Endothelial cell of umbilical vein (primary cell): ENCODE results near the gene AMPH. TPM values are rescaled to one million over a fixed set of nuclear protein-coding genes. Genes with fewer than 3 reads are reported as not detected.

ENCODE experiments used
- BruUV-seq: library from RNA; stranded (reverse); fragments of 400-500 nt; replicated peaks from 2 replicates; lab custom pipeline; 2021; lab: Mats Ljungman, UMichigan
- CTCF ChIA-PET: fragments of 300-600, 350-600 bp; sonication (Branson Sonifier 250); formaldehyde crosslinking; loops from one replicate; lab custom pipeline; 2021; ENCODE audit warnings: antibody characterized with exemption, inconsistent platforms; lab: Charles Lee
- POLR2A ChIA-PET: fragments of 300-600, 350-600 bp; sonication (Branson Sonifier 250); formaldehyde crosslinking; loops from one replicate; lab custom pipeline; 2021; ENCODE audit warnings: antibody characterized with exemption, inconsistent platforms; lab: Charles Lee
- DNase-seq: peaks from one replicate; pipeline ENCODE4 v3.0.0-alpha.2; 2011; ENCODE audit warnings: low read depth, low spot score
- FAIRE-seq: peaks from 2 replicates; lab custom pipeline; 2011; peaks lifted over from hg19 to GRCh38; lab: Jason Lieb, UNC
- H2AFZ ChIP-seq: 2 replicates; pipeline ENCODE4 v1.6.0; 2012; ENCODE audit warnings: low read depth, low read length, control low read depth, inconsistent platforms
- H3K27ac ChIP-seq: 2 replicates; pipeline ENCODE4 v1.5.1; 2011; ENCODE audit warnings: low read depth, mild to moderate bottlenecking, control low read depth, low read length, moderate library complexity; ENCODE audit not compliant: insufficient read depth
- H3K27me3 ChIP-seq, 2 experiments: 2 replicates each; pipeline versions ENCODE4 v1.6.0 to v1.6.1; 2011; ENCODE audit warnings: low read length in 2 of 2, mixed read lengths in 1 of 2; ENCODE audit not compliant: control insufficient read depth in 2 of 2, insufficient read depth in 2 of 2
- H3K36me3 ChIP-seq, 2 experiments: 2 replicates in 1 of 2; 3 replicates in 1 of 2; pipeline ENCODE4 v1.5.1; 2011; ENCODE audit warnings: low read length in 2 of 2, mild to moderate bottlenecking in 1 of 2, moderate library complexity in 1 of 2; ENCODE audit not compliant: control insufficient read depth in 2 of 2, insufficient read depth in 2 of 2; ENCODE audit errors: extremely low read depth in 1 of 2
- H3K4me1 ChIP-seq: 3 replicates; pipeline ENCODE4 v1.5.1; 2011; ENCODE audit warnings: mild to moderate bottlenecking, low read length; ENCODE audit not compliant: control insufficient read depth, insufficient read depth; ENCODE audit errors: extremely low read depth
- H3K4me2 ChIP-seq: 2 replicates; pipeline ENCODE4 v1.6.1; 2011; ENCODE audit warnings: low read length, control low read depth, mixed read lengths; ENCODE audit not compliant: insufficient read depth
- H3K4me3 ChIP-seq, 3 experiments: fragments of 200-600 bp in 1 of 3; sonication (generic), shearing (Covaris generic) in 1 of 3; replicated peaks in 1 of 3; 2 replicates each; pipeline ENCODE4 v1.5.1; 2011 to 2016; ENCODE audit warnings: control low read depth in 3 of 3, low read length in 3 of 3, mild to moderate bottlenecking in 2 of 3, inconsistent platforms in 1 of 3, low read depth in 1 of 3, moderate library complexity in 1 of 3; ENCODE audit not compliant: insufficient read depth in 1 of 3
- H3K79me2 ChIP-seq: 2 replicates; pipeline ENCODE4 v1.6.0; 2012; ENCODE audit warnings: low read length, inconsistent platforms; ENCODE audit not compliant: control insufficient read depth, insufficient read depth
- H3K9ac ChIP-seq: replicated peaks from 2 replicates; pipeline ENCODE3; 2011; ENCODE audit warnings: low read length, control low read depth; ENCODE audit not compliant: insufficient read depth; ENCODE audit errors: extremely low read depth
- H3K9me1 ChIP-seq: replicated peaks from 3 replicates; pipeline ENCODE4 v1.6.0; 2011; ENCODE audit warnings: mild to moderate bottlenecking, low read length; ENCODE audit not compliant: control insufficient read depth, insufficient read depth; ENCODE audit errors: extremely low read depth
- H3K9me3 ChIP-seq: replicated peaks from 2 replicates; pipeline ENCODE4 v1.5.1; 2012; ENCODE audit warnings: low read length, inconsistent platforms; ENCODE audit not compliant: control insufficient read depth, insufficient read depth
- H4K20me1 ChIP-seq: replicated peaks from 2 replicates; pipeline ENCODE3; 2011; ENCODE audit warnings: mild to moderate bottlenecking, low read length; ENCODE audit not compliant: control insufficient read depth, insufficient read depth; ENCODE audit errors: extremely low read depth
- EZH2 ChIP-seq: IDR thresholded peaks from 2 replicates; pipeline ENCODE4 v1.6.1; 2012; ENCODE audit warnings: borderline replicate concordance, low read depth, mild to moderate bottlenecking, moderate library complexity, low read length, inconsistent platforms; ENCODE audit not compliant: severe bottlenecking
- FOS ChIP-seq: IDR thresholded peaks from 2 replicates; pipeline ENCODE4 v1.6.1; 2011; ENCODE audit warnings: mild to moderate bottlenecking, low read length, moderate library complexity, borderline replicate concordance; ENCODE audit not compliant: insufficient read depth
- MYC ChIP-seq: IDR thresholded peaks from one replicate; pipeline ENCODE4 v1.6.1; 2011; ENCODE audit warnings: mild to moderate bottlenecking, low read depth, low read length
- POLR2A ChIP-seq: IDR thresholded peaks from 2 replicates; pipeline ENCODE4 v1.6.1; 2012; ENCODE audit warnings: low read depth, mild to moderate bottlenecking, control low read depth, low read length
- dilution Hi-C: fragments of 300-500 bp; cut with MboI; formaldehyde crosslinking; loops from one replicate; pipeline ENCODE4 v1.15.0; 2019; ENCODE audit warnings: low sequenced_read_pairs; ENCODE audit not compliant: extremely low pct_ligation_motif_present
- intact Hi-C: fragments of 100-400 bp; cut with micrococcal nuclease; formaldehyde crosslinking; loops from one replicate; pipeline ENCODE4 v1.10.0; 2022
- polyA plus RNA-seq, 4 experiments: library from polyadenylated mRNA; depleted of rRNA in 3 of 4; stranded (reverse) in 3 of 4; unstranded in 1 of 4; fragments of >200 nt; gene quantifications; 2 replicates each; pipeline versions ENCODE4 v1.2.1 to v1.2.3, GENCODE V29; 2011 to 2012; ENCODE audit warnings: missing spikeins in 1 of 4
- total RNA-seq: library from RNA; stranded (reverse); gene quantifications from 2 replicates; pipeline ENCODE4 v1.2.3, GENCODE V29; 2021
- TF ChIP-seq, protein P1 (sequence below), 2 donors: IDR thresholded peaks; 1 replicate in 1 of 2; 2 replicates in 1 of 2; pipeline ENCODE4 v1.5.1; 2011; ENCODE audit warnings: low read length in 2 of 2, mild to moderate bottlenecking in 2 of 2, moderate library complexity in 2 of 2, control low read depth in 1 of 2, inconsistent platforms in 1 of 2, low read depth in 1 of 2; ENCODE audit not compliant: insufficient read depth in 1 of 2; ENCODE audit errors: extremely low read depth in 1 of 2

AMPH gene
- total and polyA plus RNA-seq, 2 donors (not counting 3 experiments of a cell fraction or from before 2014, with no cell fraction given), result 5.2 to 9.2 TPM

DNA sequence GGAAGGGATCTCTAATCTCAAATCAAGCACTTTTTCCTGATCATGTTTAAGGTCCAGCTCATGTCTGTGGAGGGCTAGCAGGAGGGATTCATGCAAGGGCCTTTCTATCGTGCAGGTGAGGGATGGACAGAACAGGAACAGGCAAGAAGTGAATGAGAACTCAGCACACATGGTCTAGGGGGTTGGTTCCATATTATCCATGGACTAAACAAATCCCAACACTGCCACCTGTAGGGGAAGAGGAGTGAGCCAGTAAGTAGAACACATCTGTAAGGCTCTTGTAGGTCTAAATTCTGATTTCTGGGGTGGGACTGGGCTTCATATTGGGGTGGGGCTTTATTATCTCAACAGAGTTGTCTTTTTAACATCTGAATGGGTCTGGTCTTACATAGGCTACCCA is 219.8 kb downstream of the AMPH start:
- Histone ChIP-seq H3K9me3 (no peaks in the 10 kb centered on the region), H3K9me1 (no peaks in the 10 kb centered on the region), H3K36me3 (no peaks in the 10 kb centered on the region), H3K4me3 (no peak overlapping the region), H3K4me1 (peaks cover 5% of the 10 kb centered on the region), H3K4me2 (no peak overlapping the region), H3K9ac (no peak overlapping the region), H3K27me3 (no peaks in the 10 kb centered on the region), H3K79me2 (no peaks in the 10 kb centered on the region), H2AFZ (no peak overlapping the region), H4K20me1 (no peaks in the 10 kb centered on the region), H3K27ac (no peak overlapping the region)
- DNase-seq (peak; percentile 39), FAIRE-seq (peak; percentile 69)
- intact Hi-C loops, result no loop called here
- TF ChIP-seq EZH2, result no peak
- TF ChIP-seq, protein P1, sequence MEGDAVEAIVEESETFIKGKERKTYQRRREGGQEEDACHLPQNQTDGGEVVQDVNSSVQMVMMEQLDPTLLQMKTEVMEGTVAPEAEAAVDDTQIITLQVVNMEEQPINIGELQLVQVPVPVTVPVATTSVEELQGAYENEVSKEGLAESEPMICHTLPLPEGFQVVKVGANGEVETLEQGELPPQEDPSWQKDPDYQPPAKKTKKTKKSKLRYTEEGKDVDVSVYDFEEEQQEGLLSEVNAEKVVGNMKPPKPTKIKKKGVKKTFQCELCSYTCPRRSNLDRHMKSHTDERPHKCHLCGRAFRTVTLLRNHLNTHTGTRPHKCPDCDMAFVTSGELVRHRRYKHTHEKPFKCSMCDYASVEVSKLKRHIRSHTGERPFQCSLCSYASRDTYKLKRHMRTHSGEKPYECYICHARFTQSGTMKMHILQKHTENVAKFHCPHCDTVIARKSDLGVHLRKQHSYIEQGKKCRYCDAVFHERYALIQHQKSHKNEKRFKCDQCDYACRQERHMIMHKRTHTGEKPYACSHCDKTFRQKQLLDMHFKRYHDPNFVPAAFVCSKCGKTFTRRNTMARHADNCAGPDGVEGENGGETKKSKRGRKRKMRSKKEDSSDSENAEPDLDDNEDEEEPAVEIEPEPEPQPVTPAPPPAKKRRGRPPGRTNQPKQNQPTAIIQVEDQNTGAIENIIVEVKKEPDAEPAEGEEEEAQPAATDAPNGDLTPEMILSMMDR (IDR thresholded peaks at IDR 0.05; ENCODE audit: extremely low read depth in 1 of 2, insufficient read depth in 1 of 2, low read depth in 1 of 2, low read length in 2 of 2), result peak in 1 of 2 donors; percentile 57
- BruUV-seq, result no TSS peak
- dilution Hi-C loops, result no loop called here
- ChIA-PET CTCF (interaction anchor here (0.6 to 3.0 kb wide), 11 partner anchors 9 to 249 kb away, joined by 3 to 19 read pairs (median 4); no protein-coding TSS in a partner anchor), POLR2A (no interaction called here)

DNA sequence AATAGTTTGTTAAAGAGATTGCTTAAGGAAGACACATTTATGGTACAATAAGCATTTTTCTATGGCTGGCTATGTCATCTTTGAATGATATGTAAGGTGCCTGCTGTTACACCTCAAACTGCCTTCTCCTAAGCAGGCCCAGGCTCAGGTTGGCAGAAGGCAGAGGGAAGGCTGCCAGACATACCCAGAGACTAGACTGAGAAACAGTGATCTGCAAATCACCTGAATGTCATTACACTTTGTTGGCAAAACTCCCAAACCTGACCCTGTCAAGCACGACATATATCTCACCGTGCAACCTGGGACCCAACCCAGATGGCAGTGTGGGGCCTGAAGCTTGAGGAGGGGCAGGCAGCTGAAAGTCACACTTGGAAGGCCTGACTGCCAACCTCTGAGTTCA is 221.1 kb downstream of the AMPH start:
- no peaks in the 10 kb centered on the region for H3K36me3 ChIP-seq
- intact Hi-C loops (no loop called here), dilution Hi-C loops (no loop called here)
- no peak overlapping the region for H3K4me3 ChIP-seq
- H3K9me1 ChIP-seq, result no peaks in the 10 kb centered on the region
- no TSS peak for BruUV-seq
- no peak overlapping the region for H2AFZ ChIP-seq
- no peaks in the 10 kb centered on the region for H3K79me2 ChIP-seq
- no peak overlapping the region for H3K9ac ChIP-seq
- DNase-seq (no peak), FAIRE-seq (no peak)
- H3K9me3 ChIP-seq, result no peaks in the 10 kb centered on the region
- H4K20me1 ChIP-seq, result no peaks in the 10 kb centered on the region
- ChIA-PET CTCF (interaction anchor here (0.9 to 3.0 kb wide), 7 partner anchors 11 to 250 kb away, joined by 3 to 19 read pairs (median 6); no protein-coding TSS in a partner anchor), POLR2A (no interaction called here)
- H3K4me1 ChIP-seq, result peaks cover under 1% of the 10 kb centered on the region
- no peak overlapping the region for H3K4me2 ChIP-seq
- no peak for TF ChIP-seq FOS
- no peak for TF ChIP-seq EZH2
- no peak for TF ChIP-seq MYC
- no peak for TF ChIP-seq POLR2A
- no peaks in the 10 kb centered on the region for H3K27me3 ChIP-seq
- no peak overlapping the region for H3K27ac ChIP-seq
